Mesothelial cell of epicardium (in vitro differentiated cells): ENCODE results near the gene B3GAT3. TPM values are rescaled to one million over a fixed set of nuclear protein-coding genes. Genes with fewer than 3 reads are reported as not detected.

Experiments
- DNase-seq, 2 experiments: peaks; one replicate each; pipeline ENCODE4 v3.0.0; 2021; ENCODE audit warnings: low spot score in 2 of 2; ENCODE audit not compliant: unreplicated experiment in 2 of 2
- H3K27ac Mint-ChIP-seq: 2 replicates; pipeline ENCODE4 v1.8.0; 2021; ENCODE audit warnings: mixed read lengths
- H3K27me3 Mint-ChIP-seq: 2 replicates; pipeline ENCODE4 v1.8.0; 2021; ENCODE audit warnings: low read depth, mixed read lengths
- H3K36me3 Mint-ChIP-seq: 2 replicates; pipeline ENCODE4 v1.8.0; 2021; ENCODE audit warnings: mixed read lengths
- H3K4me1 Mint-ChIP-seq: 2 replicates; pipeline ENCODE4 v1.8.0; 2021; ENCODE audit warnings: mixed read lengths
- H3K4me3 Mint-ChIP-seq: 2 replicates; pipeline ENCODE4 v1.8.0; 2021; ENCODE audit warnings: mild to moderate bottlenecking, moderate library complexity, mixed read lengths
- H3K9me3 Mint-ChIP-seq: 2 replicates; pipeline ENCODE4 v1.8.0; 2021; ENCODE audit warnings: mixed read lengths
- total RNA-seq: library from RNA; stranded (reverse); gene quantifications from 3 replicates; pipeline ENCODE4 v1.2.1, GENCODE V29; 2021
- TF ChIP-seq, protein P1 (sequence below): fragments of 200-600 bp; sonication (generic); IDR thresholded peaks from one replicate; pipeline ENCODE4 v1.5.0; 2021; ENCODE audit warnings: antibody characterized with exemption; ENCODE audit not compliant: unreplicated experiment

Gene B3GAT3
- total RNA-seq, 1 donor from 2014 or later, result 52.6 TPM

DNA sequence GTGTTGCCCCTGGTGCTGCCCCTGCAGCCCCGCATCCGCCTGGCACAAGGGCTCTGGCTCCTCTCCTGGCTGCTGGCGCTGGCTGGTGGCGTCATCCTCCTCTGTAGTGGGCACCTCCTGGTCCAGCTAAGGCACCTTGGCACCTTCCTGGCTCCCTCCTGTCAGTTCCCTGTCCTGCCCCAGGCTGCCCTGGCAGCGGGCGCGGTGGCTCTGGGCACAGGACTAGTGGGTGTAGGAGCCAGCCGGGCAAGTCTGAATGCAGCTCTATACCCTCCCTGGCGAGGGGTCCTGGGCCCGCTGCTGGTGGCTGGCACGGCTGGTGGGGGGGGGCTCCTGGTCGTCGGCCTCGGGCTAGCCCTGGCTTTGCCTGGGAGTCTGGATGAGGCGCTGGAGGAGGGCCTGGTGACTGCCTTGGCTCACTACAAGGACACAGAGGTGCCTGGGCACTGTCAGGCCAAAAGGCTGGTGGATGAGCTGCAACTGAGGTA is 8.5 kb downstream of the B3GAT3 start:
- Mint-ChIP-seq H3K36me3 (peaks cover 4% of the 10 kb centered on the region), H3K27me3 (no peaks in the 10 kb centered on the region), H3K27ac (peak overlapping the region; percentile 92), H3K4me3 (peak overlapping the region; percentile 61), H3K4me1 (peaks cover 19% of the 10 kb centered on the region), H3K9me3 (no peaks in the 10 kb centered on the region)
- TF ChIP-seq, protein P1, sequence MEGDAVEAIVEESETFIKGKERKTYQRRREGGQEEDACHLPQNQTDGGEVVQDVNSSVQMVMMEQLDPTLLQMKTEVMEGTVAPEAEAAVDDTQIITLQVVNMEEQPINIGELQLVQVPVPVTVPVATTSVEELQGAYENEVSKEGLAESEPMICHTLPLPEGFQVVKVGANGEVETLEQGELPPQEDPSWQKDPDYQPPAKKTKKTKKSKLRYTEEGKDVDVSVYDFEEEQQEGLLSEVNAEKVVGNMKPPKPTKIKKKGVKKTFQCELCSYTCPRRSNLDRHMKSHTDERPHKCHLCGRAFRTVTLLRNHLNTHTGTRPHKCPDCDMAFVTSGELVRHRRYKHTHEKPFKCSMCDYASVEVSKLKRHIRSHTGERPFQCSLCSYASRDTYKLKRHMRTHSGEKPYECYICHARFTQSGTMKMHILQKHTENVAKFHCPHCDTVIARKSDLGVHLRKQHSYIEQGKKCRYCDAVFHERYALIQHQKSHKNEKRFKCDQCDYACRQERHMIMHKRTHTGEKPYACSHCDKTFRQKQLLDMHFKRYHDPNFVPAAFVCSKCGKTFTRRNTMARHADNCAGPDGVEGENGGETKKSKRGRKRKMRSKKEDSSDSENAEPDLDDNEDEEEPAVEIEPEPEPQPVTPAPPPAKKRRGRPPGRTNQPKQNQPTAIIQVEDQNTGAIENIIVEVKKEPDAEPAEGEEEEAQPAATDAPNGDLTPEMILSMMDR, result no peak
- DNase-seq, result no peak

DNA sequence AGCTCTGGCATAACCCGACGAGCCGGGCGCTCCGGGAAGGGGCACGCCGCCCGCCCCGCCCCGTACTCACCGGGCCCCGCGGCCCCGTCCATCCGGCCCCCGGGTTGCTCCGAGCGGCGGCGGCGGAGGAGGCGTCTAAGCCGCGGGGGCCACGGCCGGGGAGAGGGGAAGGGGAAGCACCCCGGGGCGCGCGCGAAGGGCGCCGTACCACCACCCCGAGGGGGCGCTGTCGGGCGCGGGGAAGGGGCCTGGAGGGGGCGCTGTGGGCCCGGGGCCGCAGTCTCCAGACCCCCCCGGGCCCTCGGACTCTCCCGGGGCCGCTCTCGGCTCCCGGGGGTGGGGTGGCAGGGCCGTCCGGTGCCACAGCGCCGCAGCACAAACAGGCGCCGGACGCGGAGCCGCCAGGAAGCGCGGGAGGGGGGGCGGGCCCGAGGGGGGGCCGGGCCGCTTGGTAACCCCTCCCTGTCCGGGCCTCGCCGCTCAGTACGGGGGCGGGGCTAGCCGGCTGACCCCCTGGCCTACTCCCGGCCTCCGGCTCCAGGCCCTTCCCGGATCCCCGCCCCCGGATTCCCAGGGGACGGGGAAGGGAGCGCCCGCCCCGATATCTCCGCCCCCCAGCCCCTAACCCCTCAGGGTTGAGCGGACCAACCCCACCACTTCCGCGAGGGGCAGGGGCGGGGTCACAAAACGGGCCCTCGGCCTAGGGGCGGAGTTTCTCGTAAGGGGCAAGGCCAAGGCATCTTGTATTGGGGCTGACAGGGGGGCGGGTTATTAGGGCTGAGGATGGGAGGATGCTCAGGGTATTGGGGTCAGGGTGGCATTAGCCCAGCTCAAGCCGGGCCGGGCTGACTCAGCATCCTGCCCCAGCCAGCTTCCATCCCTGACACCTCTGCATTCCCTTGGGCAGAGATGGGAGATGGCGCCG is 9.2 kb downstream of the B3GAT3 start, which contains the start of the genes EML3 and ROM1:
TSS of gene EML3 (minus strand) at position 410 of the 925 bp plus-strand sequence. CDS start at position 92, 318 bp downstream.
TSS of gene ROM1 (plus strand) at position 892 of the 925 bp plus-strand sequence. CDS start at position 917, 25 bp downstream.
- peak; percentile 66 to 84 for DNase-seq
- peak within 1 kb of the TSS; percentile 94 for H3K27ac Mint-ChIP-seq
- no peaks in the 10 kb centered on the region for H3K27me3 Mint-ChIP-seq
- peak within 1 kb of the TSS; percentile 90 for H3K4me3 Mint-ChIP-seq
- H3K9me3 Mint-ChIP-seq, result no peaks in the 10 kb centered on the region
- peaks cover 6% of the 10 kb centered on the region for H3K36me3 Mint-ChIP-seq
- TF ChIP-seq, protein P1, result peak; percentile 85
- H3K4me1 Mint-ChIP-seq, result peaks cover 19% of the 10 kb centered on the region

DNA sequence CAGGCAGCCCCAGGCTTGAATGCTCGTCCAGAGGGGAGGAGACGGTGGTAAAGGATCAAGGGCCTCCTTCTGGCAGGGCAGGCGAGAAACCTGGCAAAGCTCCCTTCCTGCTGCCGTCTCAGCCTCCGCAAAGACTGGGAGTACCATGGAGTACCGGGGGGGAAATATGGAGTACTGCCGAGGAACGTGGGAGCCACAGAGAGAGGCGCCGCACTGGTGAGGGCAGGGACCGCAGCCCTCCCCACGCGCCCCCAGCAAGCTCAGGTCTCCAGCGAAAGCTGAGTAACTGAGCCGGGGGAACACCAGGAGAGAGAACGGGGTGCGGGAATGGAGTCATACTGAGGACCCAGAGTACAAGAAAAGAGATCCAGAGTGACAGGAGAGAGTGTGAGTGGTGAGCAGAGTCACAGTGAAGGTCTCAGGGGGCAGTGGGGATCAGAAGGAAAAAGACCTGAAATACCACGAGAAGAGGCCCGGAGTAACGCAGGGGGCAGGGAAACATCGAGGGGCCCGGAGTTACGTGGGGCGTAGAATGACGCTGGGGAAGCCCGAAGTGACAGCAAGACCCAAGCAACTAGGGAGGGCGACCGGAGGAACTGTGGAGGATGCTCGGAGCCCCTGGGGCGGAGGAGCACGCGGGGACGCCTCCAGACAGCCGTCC is 10.0 kb downstream of the B3GAT3 start:
- Mint-ChIP-seq H3K36me3 (peaks cover 7% of the 10 kb centered on the region), H3K4me3 (peak overlapping the region; percentile 90), H3K27me3 (no peaks in the 10 kb centered on the region), H3K9me3 (no peaks in the 10 kb centered on the region), H3K27ac (peak overlapping the region; percentile 94), H3K4me1 (peaks cover 20% of the 10 kb centered on the region)
- peak in 1 of 2 experiments; percentile 51 for DNase-seq
- TF ChIP-seq, protein P1, result no peak

DNA sequence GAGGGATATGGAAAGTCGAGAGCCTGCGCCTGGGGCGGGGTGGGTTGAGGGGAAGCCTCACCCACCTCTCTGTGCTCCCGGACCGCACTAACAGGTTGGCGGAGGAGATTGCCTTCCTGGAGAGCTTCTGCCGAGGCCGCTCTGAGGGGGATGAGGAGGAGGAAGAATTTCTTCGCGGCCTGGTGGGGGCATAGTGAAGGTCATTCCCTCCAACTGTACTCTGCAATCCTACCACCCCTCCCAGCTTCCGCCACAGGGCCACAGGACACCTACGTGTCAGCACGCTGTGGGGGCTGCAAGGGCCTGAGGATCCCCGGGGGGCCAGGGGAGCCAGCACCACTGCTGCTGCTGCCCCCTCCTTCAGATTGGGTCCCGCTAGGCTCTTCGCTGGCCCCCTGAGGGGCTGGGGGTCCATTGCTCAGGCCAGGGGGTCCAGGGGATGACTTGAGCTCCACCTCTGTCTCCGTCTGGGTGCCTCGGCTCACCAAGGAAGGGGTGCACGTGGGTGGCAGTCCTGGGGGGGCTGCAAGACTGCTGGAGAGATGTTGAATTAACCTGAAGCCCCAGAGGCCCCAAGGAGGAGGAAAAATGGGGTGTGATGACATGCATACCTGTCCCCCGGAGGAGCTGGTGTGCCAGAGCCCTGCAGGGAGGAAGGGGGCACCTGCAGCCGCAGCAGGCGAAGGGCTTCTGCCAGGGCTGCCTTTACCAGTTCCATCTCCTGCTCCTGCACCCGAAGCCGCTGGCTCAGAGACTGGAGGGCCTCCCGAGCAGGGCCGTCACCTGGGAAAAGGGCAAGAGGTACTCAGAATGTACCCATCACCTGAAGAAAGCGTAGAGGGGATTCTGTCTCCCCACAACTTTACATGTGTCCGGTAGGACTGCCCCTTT is 10.7 kb downstream of the B3GAT3 start:
- H3K27ac Mint-ChIP-seq, result peak overlapping the region; percentile 94
- peaks cover 21% of the 10 kb centered on the region for H3K4me1 Mint-ChIP-seq
- TF ChIP-seq, protein P1, result no peak
- no peaks in the 10 kb centered on the region for H3K27me3 Mint-ChIP-seq
- H3K36me3 Mint-ChIP-seq, result peaks cover 6% of the 10 kb centered on the region
- no peaks in the 10 kb centered on the region for H3K9me3 Mint-ChIP-seq
- H3K4me3 Mint-ChIP-seq, result peak overlapping the region; percentile 90
- no peak for DNase-seq

DNA sequence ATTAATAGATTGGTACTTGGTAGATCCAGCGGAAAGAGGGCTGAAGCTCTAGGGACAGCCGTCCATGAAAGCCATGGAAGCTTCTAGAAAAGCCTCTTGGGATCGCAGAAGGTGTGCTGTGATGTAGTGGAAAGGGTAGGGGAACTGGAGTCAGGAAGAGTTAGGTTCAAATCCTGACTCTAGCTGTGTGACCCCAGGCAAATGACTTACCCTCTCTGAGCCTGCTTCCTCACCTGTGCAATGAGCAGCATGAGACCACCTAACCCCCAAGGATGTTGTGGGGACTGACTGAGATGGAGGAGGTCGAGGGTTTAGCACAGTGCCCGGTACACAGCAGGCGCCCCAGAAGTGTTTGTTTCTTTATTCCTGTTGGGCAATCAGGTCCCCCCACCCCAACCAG is 11.4 kb downstream of the B3GAT3 start:
- Mint-ChIP-seq H3K4me3 (peak overlapping the region; percentile 33), H3K36me3 (peaks cover 6% of the 10 kb centered on the region), H3K4me1 (peaks cover 21% of the 10 kb centered on the region), H3K9me3 (no peaks in the 10 kb centered on the region), H3K27ac (no peak overlapping the region), H3K27me3 (no peaks in the 10 kb centered on the region)
- DNase-seq, result no peak
- TF ChIP-seq, protein P1, result no peak
